ENCODE results near the gene BTK. TPM values are rescaled to one million over a fixed set of nuclear protein-coding genes. Genes with fewer than 3 reads are reported as not detected.
A peak's percentile ranks its signal among the peaks of the same experiment; 100 is the strongest.
"Not testable (repeated sequence)": the region's sequence is repeated elsewhere in the genome, so short reads cannot be mapped to it uniquely, and the experiment has no call there.

Gene BTK
- total RNA-seq, 1 experiment from 2014 or later = 1.3 TPM

GRCh38 chrX:101360390-101360789 is 25.6 kb downstream of the BTK start:
- no peak for DNase-seq (ENCODE audit: low read depth, low spot score)
- in situ Hi-C loops (cut with HindIII; ENCODE audit: low pct_unique_long_range_greater_than_20kb, low sequenced_read_pairs) = no loop called here

DNA sequence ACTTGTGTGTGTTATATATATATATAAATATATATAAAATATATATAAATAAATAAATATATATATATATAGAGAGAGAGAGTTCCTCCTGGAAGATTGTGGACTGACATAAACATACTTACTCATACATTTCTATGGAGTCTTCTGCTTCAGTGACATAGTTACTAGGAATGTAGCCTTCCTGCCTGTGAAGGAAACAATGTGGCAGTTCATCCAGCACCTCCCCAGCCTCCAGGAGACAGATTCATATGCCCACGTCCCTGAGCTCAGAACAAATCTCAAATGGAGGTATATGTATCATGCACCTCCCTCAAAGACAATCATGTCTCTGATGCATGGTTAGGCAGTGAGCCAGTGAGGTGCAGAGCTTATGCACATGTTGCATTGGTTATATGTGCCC is 26.0 kb downstream of the BTK start:
- in situ Hi-C loops (cut with HindIII; ENCODE audit: low pct_unique_long_range_greater_than_20kb, low sequenced_read_pairs) = no loop called here
- no peak for DNase-seq (ENCODE audit: low read depth, low spot score)

DNA sequence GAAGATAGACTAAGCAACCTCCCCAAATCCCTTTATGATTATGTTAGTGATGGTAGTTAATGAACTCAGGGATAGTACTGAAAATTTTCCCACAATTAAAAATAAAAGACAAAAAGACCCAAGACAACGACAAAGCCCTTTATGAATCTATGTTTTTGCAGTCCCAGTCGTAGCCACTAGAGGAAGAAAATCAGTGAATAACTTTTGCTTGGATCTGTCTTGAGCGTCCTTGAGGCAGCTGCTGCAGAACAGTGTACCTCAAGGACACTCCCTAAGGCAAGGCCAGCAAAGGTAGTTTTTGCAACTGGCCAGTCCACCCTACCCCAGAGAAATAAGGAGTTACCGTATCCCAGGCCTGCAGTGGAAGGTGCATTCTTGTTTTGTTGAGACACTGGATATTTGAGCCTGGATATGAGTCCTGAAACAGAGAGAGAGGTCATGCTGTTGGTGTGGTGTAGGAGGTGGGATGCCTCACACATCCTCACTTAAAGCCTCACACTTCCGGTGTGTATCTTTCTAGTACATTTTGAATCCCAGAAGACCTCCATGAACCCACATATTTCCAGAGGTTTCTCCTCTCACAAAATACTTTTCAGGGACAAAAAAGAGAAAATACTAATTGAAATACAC is 28.7 kb downstream of the BTK start:
- in situ Hi-C loops (cut with HindIII; ENCODE audit: low pct_unique_long_range_greater_than_20kb, low sequenced_read_pairs) = no loop called here
- peak; percentile 60 for DNase-seq (ENCODE audit: low read depth, low spot score)

DNA sequence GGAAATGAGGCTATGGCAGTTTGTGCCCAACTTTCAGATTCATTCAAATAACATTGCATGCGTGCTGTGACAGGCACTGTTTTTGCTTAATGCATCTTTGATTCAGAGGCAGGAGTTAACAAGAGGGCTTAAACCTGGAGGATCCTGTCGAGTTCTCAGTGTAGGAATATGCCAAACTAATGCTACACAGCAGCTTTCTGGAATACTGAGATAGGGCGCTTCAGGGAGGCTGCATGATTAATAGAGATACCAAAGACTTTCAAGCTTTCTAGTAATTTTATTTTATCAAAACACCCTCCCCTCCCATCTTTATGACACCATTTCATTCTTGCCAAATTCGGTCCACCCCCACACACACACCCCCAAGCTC is 36.8 kb downstream of the BTK start:
- DNase-seq (ENCODE audit: low read depth, low spot score) = no peak
- in situ Hi-C loops (cut with HindIII; ENCODE audit: low pct_unique_long_range_greater_than_20kb, low sequenced_read_pairs) = no loop called here

GRCh38 chrX:101348452-101349192 is 37.4 kb downstream of the BTK start, which contains the start of gene TIMM8A:
Gene TIMM8A, minus strand, starts transcription at chrX:101348742. Its CDS starts 78 bp downstream, at chrX:101348664.
- DNase-seq (ENCODE audit: low read depth, low spot score) = peak; percentile 75
- in situ Hi-C loops (cut with HindIII; ENCODE audit: low pct_unique_long_range_greater_than_20kb, low sequenced_read_pairs) = no loop called here

DNA sequence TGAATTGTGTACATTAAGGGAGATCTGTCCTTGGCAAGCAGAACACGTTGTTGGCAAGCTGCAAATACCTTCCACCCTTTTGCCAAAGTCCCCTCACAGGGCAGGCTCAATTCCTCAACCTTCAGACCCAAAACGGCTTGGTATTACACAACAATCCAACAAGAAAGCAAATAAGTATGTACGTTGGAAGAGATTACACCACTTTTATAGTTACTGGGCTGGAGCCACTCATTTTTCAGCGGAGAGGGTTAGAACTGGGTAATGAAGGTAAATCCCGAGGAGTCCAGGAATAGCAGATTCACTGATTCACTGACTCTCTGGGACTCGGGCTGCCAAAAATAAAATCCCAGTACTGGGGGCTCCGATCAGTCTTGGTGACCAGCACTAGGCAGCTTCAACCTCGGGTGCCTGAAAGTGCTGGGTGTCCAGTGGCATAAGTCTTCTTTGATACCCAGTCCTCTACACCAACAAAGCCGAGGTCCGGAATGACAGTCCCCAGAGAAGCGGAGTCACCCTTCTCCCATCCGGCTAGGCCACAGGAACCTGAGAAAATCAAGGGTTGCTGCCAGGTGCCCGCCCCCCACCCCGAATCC is 38.0 kb downstream of the BTK start:
- DNase-seq (ENCODE audit: low read depth, low spot score) = peak; percentile 1

DNA sequence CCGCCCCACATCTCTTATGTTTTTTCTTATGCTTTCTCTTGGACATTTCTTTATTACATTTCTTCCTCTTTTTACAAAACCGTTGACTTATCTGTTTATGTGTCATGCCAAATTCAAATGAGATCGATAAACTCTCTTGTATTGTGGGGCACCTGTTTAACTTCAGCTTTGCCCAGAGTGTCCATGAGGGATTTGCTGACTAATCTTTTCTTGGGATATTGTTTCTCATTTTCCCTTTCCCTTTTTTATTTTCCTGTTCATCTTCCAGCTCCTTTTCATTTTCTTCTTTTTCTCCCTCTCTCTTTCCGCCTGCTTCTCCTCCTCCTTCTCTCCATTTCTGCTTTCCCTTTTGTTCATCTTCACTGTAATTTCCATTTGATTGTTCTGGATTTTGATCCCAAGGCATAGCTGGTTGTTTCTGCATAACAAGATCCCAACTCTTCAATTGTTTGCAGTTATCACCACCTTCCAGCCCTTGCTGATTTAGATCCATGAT is 48.2 kb downstream of the BTK start:
- no peak for DNase-seq (ENCODE audit: low read depth, low spot score)
- in situ Hi-C loops (cut with HindIII; ENCODE audit: low pct_unique_long_range_greater_than_20kb, low sequenced_read_pairs) = no loop called here

More for the DNA sequence above, 38.0 kb downstream of the BTK start:
- in situ Hi-C loops (cut with HindIII; ENCODE audit: low pct_unique_long_range_greater_than_20kb, low sequenced_read_pairs) = no loop called here

DNA sequence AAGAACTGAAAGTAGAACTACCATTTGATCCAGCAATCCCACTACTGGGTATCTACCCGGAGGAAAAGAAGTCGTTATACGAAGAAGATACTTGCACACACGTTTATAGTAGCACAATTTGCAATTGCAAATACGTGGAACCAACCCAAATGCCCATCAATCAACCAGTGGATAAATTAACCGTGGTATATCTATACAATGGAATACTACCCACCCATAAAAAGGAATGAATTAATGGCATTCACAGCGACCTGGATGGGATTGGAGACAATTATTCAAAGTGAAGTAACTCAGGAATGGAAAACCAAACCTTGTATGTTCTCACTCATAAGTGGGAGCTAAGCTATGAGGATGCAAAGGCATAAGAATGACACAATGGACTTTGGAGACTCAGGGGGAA is 51.7 kb downstream of the BTK start:
- DNase-seq (ENCODE audit: low read depth, low spot score); in situ Hi-C loops (cut with HindIII; ENCODE audit: low pct_unique_long_range_greater_than_20kb, low sequenced_read_pairs): not testable (repeated sequence)

- DNase-seq (ENCODE audit: low read depth, low spot score); in situ Hi-C loops (cut with HindIII; ENCODE audit: low pct_unique_long_range_greater_than_20kb, low sequenced_read_pairs): not testable (repeated sequence)
Measured at GRCh38 chrX:101326600-101326999, 59.4 kb downstream of the BTK start.

GRCh38 chrX:101303790-101304189 is 82.2 kb downstream of the BTK start:
- in situ Hi-C loops (cut with HindIII; ENCODE audit: low pct_unique_long_range_greater_than_20kb, low sequenced_read_pairs) = no loop called here
- DNase-seq (ENCODE audit: low read depth, low spot score) = no peak

Small RNA genes lying within 50 kb of the gene (small RNA-seq; reads per million reads assigned to genes)
- gene RNU6-934P = 0 reads per million in 2 experiments

Other genes starting within 250 kb of the BTK start
- gene DRP2, start 166.4 kb downstream of the BTK start, total RNA-seq (2014; rRNA removed; shearing (Covaris generic)) = 0.08 TPM in 2 replicates
- gene TAF7L, start 94.9 kb downstream of the BTK start, total RNA-seq (2014; rRNA removed; shearing (Covaris generic)) = 1.1 and 3.0 TPM in 2 replicates
- gene TIMM8A, start 37.4 kb downstream of the BTK start, total RNA-seq (2014; rRNA removed; shearing (Covaris generic)) = 5.8 and 7.0 TPM in 2 replicates
- 2,136 and 2,368 TPM in 2 replicates for gene RPL36A, start 4.8 kb upstream of the BTK start, total RNA-seq (2014; rRNA removed; shearing (Covaris generic))
- 201 and 207 TPM in 2 replicates for gene GLA, start 21.7 kb upstream of the BTK start, total RNA-seq (2014; rRNA removed; shearing (Covaris generic))
- gene HNRNPH2, start 22.0 kb upstream of the BTK start, total RNA-seq (2014; rRNA removed; shearing (Covaris generic)) = 70.7 and 79.3 TPM in 2 replicates
- gene ARMCX4, start 99.3 kb upstream of the BTK start, total RNA-seq (2014; rRNA removed; shearing (Covaris generic)) = 0.90 and 0.93 TPM in 2 replicates
- gene ARMCX1, start 164.4 kb upstream of the BTK start, total RNA-seq (2014; rRNA removed; shearing (Covaris generic)) = 27.2 and 30.8 TPM in 2 replicates
- gene ARMCX6, start 231.8 kb upstream of the BTK start, total RNA-seq (2014; rRNA removed; shearing (Covaris generic)) = 46.1 and 49.6 TPM in 2 replicates
- 62.2 and 64.6 TPM in 2 replicates for gene ARMCX3, start 237.0 kb upstream of the BTK start, total RNA-seq (2014; rRNA removed; shearing (Covaris generic))

Data from SK-MEL-5 (cell line).